GM19240 (cell line): ENCODE data around the gene NAGLU.
A peak's percentile ranks its signal among the peaks of the same experiment; 100 is the strongest.

Source experiments
- DNase-seq: peaks from one replicate; pipeline ENCODE4 v3.0.0; 2011; ENCODE audit warnings: low spot score; ENCODE audit not compliant: insufficient read length

The NAGLU gene

GRCh38 chr17:42564815-42565522 lies 28.9 kb downstream of the NAGLU start:
- DNase-seq, result no peak

- DNase-seq, result no peak
Measured at GRCh38 chr17:42565523-42566214, 29.6 kb downstream of the NAGLU start.

- no peak for DNase-seq
Measured at GRCh38 chr17:42566215-42566882, 30.3 kb downstream of the NAGLU start.

- DNase-seq, result peak; percentile 91
Measured at GRCh38 chr17:42566883-42567573, 31.0 kb downstream of the NAGLU start, which contains the start of gene MLX. Gene MLX (plus strand): TSS chr17:42567100. CDS start chr17:42567125, 25 bp downstream.

- no peak for DNase-seq
Measured at GRCh38 chr17:42568341-42569111, 32.5 kb downstream of the NAGLU start.

- DNase-seq, result no peak
Measured at GRCh38 chr17:42571435-42572225, 35.6 kb downstream of the NAGLU start.

- DNase-seq, result no peak
Measured at GRCh38 chr17:42573095-42573494, 37.1 kb downstream of the NAGLU start.

GRCh38 chr17:42574463-42574862 lies 38.4 kb downstream of the NAGLU start:
- no peak for DNase-seq

GRCh38 chr17:42577140-42577531 lies 41.1 kb downstream of the NAGLU start:
- DNase-seq, result no peak

GRCh38 chr17:42577532-42578281 lies 41.7 kb downstream of the NAGLU start, which contains the start of gene PSMC3IP:
Gene PSMC3IP (minus strand): TSS chr17:42577729. CDS start chr17:42577686, 43 bp downstream.
- peak; percentile 95 for DNase-seq

- DNase-seq, result peak; percentile 58
Measured at GRCh38 chr17:42578282-42578869, 42.3 kb downstream of the NAGLU start.

- no peak for DNase-seq
Measured at GRCh38 chr17:42579794-42580551, 43.9 kb downstream of the NAGLU start.

GRCh38 chr17:42581744-42582270 lies 45.8 kb downstream of the NAGLU start:
- DNase-seq, result no peak

- DNase-seq, result no peak
Measured at GRCh38 chr17:42584880-42585279, 48.8 kb downstream of the NAGLU start.

GRCh38 chr17:42585353-42585752 lies 49.3 kb downstream of the NAGLU start:
- DNase-seq, result no peak

GRCh38 chr17:42586514-42587230 lies 50.6 kb downstream of the NAGLU start:
- peak; percentile 67 for DNase-seq

- no peak for DNase-seq
Measured at GRCh38 chr17:42590886-42591285, 54.8 kb downstream of the NAGLU start.
